MG63 (cell line): ENCODE data around the gene ANKRD52. TPM values are rescaled to one million over a fixed set of nuclear protein-coding genes. Genes with fewer than 3 reads are reported as not detected.

Experiments used
- total RNA-seq: library from RNA; depleted of rRNA; stranded (reverse); fragments of >200 nt; shearing (Covaris generic); gene quantifications from 2 replicates; pipeline ENCODE4 v1.2.3, GENCODE V29; 2014; ENCODE audit warnings: low replicate concordance; rRNA removed

The ANKRD52 gene
- total RNA-seq, 1 experiment from 2014 or later, result 18.9 TPM

Other genes with a start within 250 kb of the ANKRD52 start
- gene IKZF4, start 237.3 kb downstream of the ANKRD52 start, total RNA-seq, result 0.30 and 0.54 TPM in 2 replicates
- 313 and 847 TPM in 2 replicates for gene RPS26, start 216.5 kb downstream of the ANKRD52 start, total RNA-seq
- 0.56 TPM in 1 of 2 replicates, not detected in the other for gene ERBB3, start 178.2 kb downstream of the ANKRD52 start, total RNA-seq
- gene PA2G4, start 153.8 kb downstream of the ANKRD52 start, total RNA-seq, result 329 and 467 TPM in 2 replicates
- gene RPL41, start 141.8 kb downstream of the ANKRD52 start, total RNA-seq, result 1,876 and 4,191 TPM in 2 replicates
- 3.5 and 5.3 TPM in 2 replicates for gene ZC3H10, start 140.1 kb downstream of the ANKRD52 start, total RNA-seq
- gene ESYT1, start 130.1 kb downstream of the ANKRD52 start, total RNA-seq, result 84.9 and 145 TPM in 2 replicates
- 65.7 and 123 TPM in 2 replicates for gene MYL6B, start 105.8 kb downstream of the ANKRD52 start, total RNA-seq
- 1,658 and 1,845 TPM in 2 replicates for gene MYL6, start 100.0 kb downstream of the ANKRD52 start, total RNA-seq
- gene SMARCC2, start 68.9 kb downstream of the ANKRD52 start, total RNA-seq, result 10.6 and 14.8 TPM in 2 replicates
- 51.6 and 107 TPM in 2 replicates for gene RNF41, start 36.5 kb downstream of the ANKRD52 start, total RNA-seq
- 61.0 and 115 TPM in 2 replicates for gene NABP2, start 34.0 kb downstream of the ANKRD52 start, total RNA-seq
- not detected in 2 replicates for gene SLC39A5, start 28.3 kb downstream of the ANKRD52 start, total RNA-seq
- gene COQ10A, start 8.6 kb upstream of the ANKRD52 start, total RNA-seq, result 6.9 and 7.7 TPM in 2 replicates
- gene CS, start 41.9 kb upstream of the ANKRD52 start, total RNA-seq, result 73.4 and 88.0 TPM in 2 replicates
- gene CNPY2, start 57.6 kb upstream of the ANKRD52 start, total RNA-seq, result 126 and 157 TPM in 2 replicates
- 9.3 and 11.9 TPM in 2 replicates for gene PAN2, start 75.6 kb upstream of the ANKRD52 start, total RNA-seq
- gene IL23A, start 80.5 kb upstream of the ANKRD52 start, total RNA-seq, result not detected in 2 replicates
- gene STAT2, start 101.7 kb upstream of the ANKRD52 start, total RNA-seq, result 15.3 and 18.1 TPM in 2 replicates
- gene APOF, start 104.5 kb upstream of the ANKRD52 start, total RNA-seq, result not detected in 2 replicates
- 22.6 and 24.4 TPM in 2 replicates for gene TIMELESS, start 191.0 kb upstream of the ANKRD52 start, total RNA-seq
- not detected in 2 replicates for gene MIP, start 196.3 kb upstream of the ANKRD52 start, total RNA-seq
- 0.35 and 0.69 TPM in 2 replicates for gene SPRYD4, start 210.2 kb upstream of the ANKRD52 start, total RNA-seq
- 1.5 TPM in 1 of 2 replicates, not detected in the other for gene GLS2, start 229.8 kb upstream of the ANKRD52 start, total RNA-seq